Cardiac fibroblast (primary cell): ENCODE data around the gene ALCAM.

Source experiments
- DNase-seq, 2 donors: peaks; one replicate each; pipeline versions ENCODE4 v3.0.0 to v3.0.0-alpha.2; 2010; ENCODE audit warnings: low read depth in 2 of 2
- H3K4me3 ChIP-seq, 2 donors: replicated peaks in 1 of 2; 1 replicate in 1 of 2; 2 replicates in 1 of 2; pipeline ENCODE4 v1.5.1; 2011; ENCODE audit warnings: low read depth in 2 of 2, low read length in 2 of 2, mild to moderate bottlenecking in 2 of 2, moderate library complexity in 1 of 2
- CTCF ChIP-seq: IDR thresholded peaks from one replicate; pipeline ENCODE4 v1.5.1; 2011; ENCODE audit warnings: low read depth, mild to moderate bottlenecking, low read length, inconsistent platforms

ALCAM gene

GRCh38 chr3:105409364-105409763 is 42.7 kb downstream of the ALCAM start:
- DNase-seq, result no peak
- no peak for TF ChIP-seq CTCF
- no peak overlapping the region for H3K4me3 ChIP-seq

- no peak overlapping the region for H3K4me3 ChIP-seq
- no peak for TF ChIP-seq CTCF
- DNase-seq, result no peak
Measured at GRCh38 chr3:105413343-105413887, 46.7 kb downstream of the ALCAM start.

GRCh38 chr3:105414841-105415240 is 48.1 kb downstream of the ALCAM start:
- no peak for TF ChIP-seq CTCF
- H3K4me3 ChIP-seq, result no peak overlapping the region
- DNase-seq, result peak; percentile 29 to 32

- no peak for DNase-seq
- no peak for TF ChIP-seq CTCF
Measured at GRCh38 chr3:105415951-105416350, 49.2 kb downstream of the ALCAM start.

GRCh38 chr3:105417525-105418289 is 51.0 kb downstream of the ALCAM start:
- DNase-seq, result peak in 1 of 2 donors; percentile 35
- H3K4me3 ChIP-seq, result no peak overlapping the region
- TF ChIP-seq CTCF, result no peak

More at GRCh38 chr3:105415951-105416350, 49.2 kb downstream of the ALCAM start:
- H3K4me3 ChIP-seq, result no peak overlapping the region

GRCh38 chr3:105422645-105423044 is 55.9 kb downstream of the ALCAM start:
- DNase-seq, result peak in 1 of 2 donors; percentile 48
- TF ChIP-seq CTCF, result no peak
- H3K4me3 ChIP-seq, result no peak overlapping the region
